ENCODE data around the gene STAU1. TPM values are rescaled to one million over a fixed set of nuclear protein-coding genes. Genes with fewer than 3 reads are reported as not detected.
"Not testable (repeated sequence)": the region's sequence is repeated elsewhere in the genome, so short reads cannot be mapped to it uniquely, and the experiment has no call there.

The STAU1 gene
- total and polyA plus RNA-seq, 9 donors = 37.2 to 113 (median 70.5) TPM

- TF ChIP-seq CTCF (IDR thresholded peaks at IDR 0.05) (no peak), POLR2A (IDR thresholded peaks at IDR 0.05) (no peak), EP300 (IDR thresholded peaks at IDR 0.05) (no peak)
- Histone ChIP-seq H3K36me3 (no peaks in the 10 kb centered on the region), H3K4me3 (no peak overlapping the region), H3K4me1 (ENCODE audit: insufficient read depth) (no peaks in the 10 kb centered on the region), H3K27me3 (no peaks in the 10 kb centered on the region), H3K9me3 (no peaks in the 10 kb centered on the region), H3K27ac (no peak overlapping the region)
- peak in 1 of 5 donors; percentile 7 for DNase-seq
- intact Hi-C loops (cut with DNase I) = no loop called here
Observed at GRCh38 chr20:49171909-49172308, 16.2 kb downstream of the STAU1 start.

GRCh38 chr20:49170714-49171113, 17.4 kb downstream of the STAU1 start:
- no peak overlapping the region for H3K27ac ChIP-seq
- no peaks in the 10 kb centered on the region for H3K36me3 ChIP-seq
- no peak for DNase-seq
- WGBS, 3 donors = 92 to 94% (median 94%) methylated on average over 2 of the region's 2 CpGs
- TF ChIP-seq CTCF (IDR thresholded peaks at IDR 0.05) = no peak
- no peak for TF ChIP-seq POLR2A (IDR thresholded peaks at IDR 0.05)
- no peak for TF ChIP-seq EP300 (IDR thresholded peaks at IDR 0.05)
- H3K4me1 ChIP-seq (ENCODE audit: insufficient read depth) = no peaks in the 10 kb centered on the region
- no peak overlapping the region for H3K4me3 ChIP-seq
- H3K9me3 ChIP-seq = no peaks in the 10 kb centered on the region
- no peaks in the 10 kb centered on the region for H3K27me3 ChIP-seq
- intact Hi-C loops (cut with DNase I) = no loop called here

- no peak overlapping the region for H3K4me3 ChIP-seq
- no peaks in the 10 kb centered on the region for H3K9me3 ChIP-seq
- no peak overlapping the region for H3K27ac ChIP-seq
- H3K4me1 ChIP-seq (ENCODE audit: insufficient read depth) = no peaks in the 10 kb centered on the region
- H3K36me3 ChIP-seq = no peaks in the 10 kb centered on the region
- DNase-seq = no peak
- no peak for TF ChIP-seq CTCF (IDR thresholded peaks at IDR 0.05)
- no peak for TF ChIP-seq EP300 (IDR thresholded peaks at IDR 0.05)
- no peak for TF ChIP-seq POLR2A (IDR thresholded peaks at IDR 0.05)
- intact Hi-C loops (cut with DNase I) = no loop called here
- no peaks in the 10 kb centered on the region for H3K27me3 ChIP-seq
- 69 to 94% (median 91%) methylated on average over 2 of the region's 2 CpGs for WGBS, 3 donors
Observed at GRCh38 chr20:49169547-49169946, 18.6 kb downstream of the STAU1 start.

GRCh38 chr20:49168864-49169263, 19.3 kb downstream of the STAU1 start:
- H3K4me1 ChIP-seq (ENCODE audit: insufficient read depth); H3K36me3 ChIP-seq; H3K4me3 ChIP-seq; intact Hi-C loops (cut with DNase I); H3K9me3 ChIP-seq; H3K27ac ChIP-seq; H3K27me3 ChIP-seq: not testable (repeated sequence)
- 89 to 96% (median 95%) methylated on average over 10 of the region's 10 CpGs for WGBS, 3 donors
- DNase-seq = peak in 1 of 5 donors; percentile 3

GRCh38 chr20:49167811-49168507, 20.2 kb downstream of the STAU1 start:
- no peak for TF ChIP-seq POLR2A (IDR thresholded peaks at IDR 0.05)
- TF ChIP-seq EP300 (IDR thresholded peaks at IDR 0.05) = no peak
- no peak for TF ChIP-seq CTCF (IDR thresholded peaks at IDR 0.05)
- Histone ChIP-seq H3K4me3 (no peak overlapping the region), H3K4me1 (ENCODE audit: insufficient read depth) (no peaks in the 10 kb centered on the region), H3K9me3 (no peaks in the 10 kb centered on the region), H3K27me3 (no peaks in the 10 kb centered on the region), H3K27ac (no peak overlapping the region), H3K36me3 (no peaks in the 10 kb centered on the region)
- DNase-seq = no peak
- 35 to 41% (median 40%) methylated on average over 5 of the region's 5 CpGs for WGBS, 3 donors
- intact Hi-C loops (cut with DNase I) = no loop called here

All from ovary (tissue), 9 donors.